CD4-positive, alpha-beta T cell (primary cell): ENCODE data around the gene DEFB132. TPM values are rescaled to one million over a fixed set of nuclear protein-coding genes. Genes with fewer than 3 reads are reported as not detected.

Source experiments
- ATAC-seq: fragments of 200-7000 bp; cut with Tn5 transposase; one replicate; pipeline ENCODE4 v1.10.0; 2022; ENCODE audit warnings: mild to moderate bottlenecking; ENCODE audit not compliant: poor library complexity
- CTCF ChIA-PET: fragments of 350-600 bp; sonication (Branson Sonifier 250); formaldehyde crosslinking; loops from one replicate; lab custom pipeline; 2021; ENCODE audit warnings: antibody characterized with exemption, inconsistent platforms; lab: Charles Lee
- POLR2A ChIA-PET: fragments of 350-600 bp; sonication (Branson Sonifier 250); formaldehyde crosslinking; loops from one replicate; lab custom pipeline; 2021; ENCODE audit warnings: antibody characterized with exemption, inconsistent platforms; lab: Charles Lee
- DNase-seq, 14 experiments: peaks; one replicate each; pipeline ENCODE4 v3.0.0-alpha.2; 2013 to 2020; ENCODE audit warnings: mixed read lengths in 2 of 14
- H3K27ac ChIP-seq, 2 donors: one replicate each; pipeline versions ENCODE4 v1.5.1 to v1.7.0; 2013; ENCODE audit warnings: low read length in 2 of 2, low read depth in 1 of 2, mild to moderate bottlenecking in 1 of 2
- H3K27me3 ChIP-seq, 2 experiments: 1 replicate in 1 of 2; 2 replicates in 1 of 2; pipeline versions ENCODE4 v1.6.1 to v1.7.0; 2013; ENCODE audit warnings: low read length in 2 of 2, control low read depth in 1 of 2, mild to moderate bottlenecking in 1 of 2, moderate library complexity in 1 of 2; ENCODE audit not compliant: insufficient read depth in 2 of 2, control insufficient read depth in 1 of 2
- H3K36me3 ChIP-seq: one replicate; pipeline ENCODE4 v1.6.1; 2013; ENCODE audit warnings: low read length, control low read depth; ENCODE audit not compliant: insufficient read depth
- H3K4me1 ChIP-seq: one replicate; pipeline ENCODE4 v1.6.1; 2013; ENCODE audit warnings: low read length, control low read depth; ENCODE audit not compliant: insufficient read depth
- H3K4me3 ChIP-seq: one replicate; pipeline ENCODE4 v1.5.1; 2013; ENCODE audit warnings: mild to moderate bottlenecking, low read length, moderate library complexity
- H3K9me3 ChIP-seq, 2 experiments: 1 replicate in 1 of 2; 2 replicates in 1 of 2; pipeline versions ENCODE4 v1.6.1 to v1.7.0; 2013; ENCODE audit warnings: low read length in 2 of 2, mild to moderate bottlenecking in 2 of 2, control low read depth in 1 of 2, moderate library complexity in 1 of 2; ENCODE audit not compliant: control insufficient read depth in 1 of 2, insufficient read depth in 1 of 2
- H3K27ac Mint-ChIP-seq: one replicate; pipeline ENCODE4 v1.8.0; 2020; ENCODE audit warnings: mixed read lengths
- H3K27me3 Mint-ChIP-seq: one replicate; pipeline ENCODE4 v1.8.0; 2021; ENCODE audit warnings: mixed read lengths
- H3K36me3 Mint-ChIP-seq: one replicate; pipeline ENCODE4 v1.8.0; 2021; ENCODE audit warnings: low read depth, mixed read lengths
- H3K4me1 Mint-ChIP-seq: one replicate; pipeline ENCODE4 v1.8.0; 2021; ENCODE audit warnings: low read depth, mixed read lengths
- H3K4me3 Mint-ChIP-seq: one replicate; pipeline ENCODE4 v1.8.0; 2020; ENCODE audit warnings: mild to moderate bottlenecking, mixed read lengths
- H3K9me3 Mint-ChIP-seq: one replicate; pipeline ENCODE4 v1.8.0; 2020; ENCODE audit warnings: mixed read lengths
- intact Hi-C, 2 experiments: fragments of 100-400 bp; cut with DNase I in 1 of 2; cut with micrococcal nuclease in 1 of 2; formaldehyde crosslinking; loops; one replicate each; pipeline versions ENCODE4 v1.15.1 to v1.9.0; 2023 to 2025; cut with DNase I, micrococcal nuclease
- total RNA-seq, 174 experiments: library from RNA in 2 of 174; stranded (reverse) in 2 of 174; gene quantifications; one replicate each; pipeline ENCODE4 v1.2.3 and lab custom pipeline; 2021 to 2026
- TF ChIP-seq, protein P1 (sequence below): fragments of 200-600 bp; IDR thresholded peaks from one replicate; pipeline ENCODE4 v1.8.0; 2022; ENCODE audit warnings: antibody characterized with exemption, mild to moderate bottlenecking

DEFB132 gene
- total RNA-seq, 2 experiments from 2014 or later: not detected

DNA sequence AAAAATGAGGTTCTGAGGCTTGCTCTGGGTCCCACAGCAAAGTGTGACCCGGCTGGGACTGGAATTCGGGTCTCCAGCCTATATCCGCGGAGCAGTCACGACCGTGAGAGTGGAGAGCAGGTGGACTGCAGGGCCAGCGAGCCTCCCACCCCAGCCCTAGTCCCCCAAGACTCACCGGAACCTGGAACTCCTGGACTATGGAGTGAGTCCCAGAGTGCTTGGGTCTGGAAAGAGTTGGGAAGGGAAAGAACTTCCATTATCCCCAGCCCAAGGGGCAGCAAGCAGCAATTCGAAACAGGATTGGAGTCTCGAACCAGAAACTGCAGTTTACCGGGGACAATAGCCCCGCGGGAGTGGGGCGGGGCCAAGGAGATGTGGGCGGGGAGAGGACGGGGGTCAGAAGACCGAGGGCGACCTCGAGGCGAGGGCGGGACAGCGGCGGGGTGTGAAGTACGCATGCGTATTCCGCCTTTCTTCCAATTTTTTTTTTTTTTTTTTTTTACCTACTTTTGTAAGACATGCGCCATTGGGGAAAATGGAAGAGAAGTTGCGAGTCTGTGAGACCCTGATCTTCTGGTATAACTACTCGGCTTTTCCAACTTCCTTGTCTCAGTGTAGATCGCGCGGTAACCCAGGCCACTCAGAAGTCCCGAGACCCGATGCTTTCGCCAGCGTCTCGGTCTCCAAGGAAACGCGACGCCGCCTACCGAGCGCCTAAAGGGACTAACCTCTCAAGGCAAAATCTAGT lies 32.7 kb downstream of the DEFB132 start, which contains the start of gene C20orf96:
Gene C20orf96, minus strand, starts transcription at position 667 of the 748 bp plus-strand sequence. Its CDS starts 140 bp downstream, at position 527.
- Mint-ChIP-seq H3K4me1 (peaks cover 6% of the 10 kb centered on the region), H3K36me3 (no peaks in the 10 kb centered on the region), H3K4me3 (no peak within 1 kb of the TSS), H3K27me3 (no peaks in the 10 kb centered on the region), H3K9me3 (no peaks in the 10 kb centered on the region), H3K27ac (no peak within 1 kb of the TSS)
- Histone ChIP-seq H3K36me3 (no peaks in the 10 kb centered on the region), H3K27me3 (no peaks in the 10 kb centered on the region), H3K4me1 (peaks cover 21% of the 10 kb centered on the region), H3K4me3 (peak within 1 kb of the TSS; percentile 58), H3K9me3 (no peaks in the 10 kb centered on the region), H3K27ac (peak within 1 kb of the TSS in 1 of 2 donors; percentile 5)
- DNase-seq (peak; percentile 67 to 94 (median 81)), ATAC-seq (peak; percentile 87)
- intact Hi-C loops: loop anchor here in 1 of 2 experiments (1.0 kb wide), 1 partner anchor 40 kb away; no protein-coding TSS in a partner anchor
- POLR2A ChIA-PET: no interaction called here
- CTCF ChIA-PET: no interaction called here
- TF ChIP-seq, protein P1, sequence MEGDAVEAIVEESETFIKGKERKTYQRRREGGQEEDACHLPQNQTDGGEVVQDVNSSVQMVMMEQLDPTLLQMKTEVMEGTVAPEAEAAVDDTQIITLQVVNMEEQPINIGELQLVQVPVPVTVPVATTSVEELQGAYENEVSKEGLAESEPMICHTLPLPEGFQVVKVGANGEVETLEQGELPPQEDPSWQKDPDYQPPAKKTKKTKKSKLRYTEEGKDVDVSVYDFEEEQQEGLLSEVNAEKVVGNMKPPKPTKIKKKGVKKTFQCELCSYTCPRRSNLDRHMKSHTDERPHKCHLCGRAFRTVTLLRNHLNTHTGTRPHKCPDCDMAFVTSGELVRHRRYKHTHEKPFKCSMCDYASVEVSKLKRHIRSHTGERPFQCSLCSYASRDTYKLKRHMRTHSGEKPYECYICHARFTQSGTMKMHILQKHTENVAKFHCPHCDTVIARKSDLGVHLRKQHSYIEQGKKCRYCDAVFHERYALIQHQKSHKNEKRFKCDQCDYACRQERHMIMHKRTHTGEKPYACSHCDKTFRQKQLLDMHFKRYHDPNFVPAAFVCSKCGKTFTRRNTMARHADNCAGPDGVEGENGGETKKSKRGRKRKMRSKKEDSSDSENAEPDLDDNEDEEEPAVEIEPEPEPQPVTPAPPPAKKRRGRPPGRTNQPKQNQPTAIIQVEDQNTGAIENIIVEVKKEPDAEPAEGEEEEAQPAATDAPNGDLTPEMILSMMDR: peak; percentile 40

DNA sequence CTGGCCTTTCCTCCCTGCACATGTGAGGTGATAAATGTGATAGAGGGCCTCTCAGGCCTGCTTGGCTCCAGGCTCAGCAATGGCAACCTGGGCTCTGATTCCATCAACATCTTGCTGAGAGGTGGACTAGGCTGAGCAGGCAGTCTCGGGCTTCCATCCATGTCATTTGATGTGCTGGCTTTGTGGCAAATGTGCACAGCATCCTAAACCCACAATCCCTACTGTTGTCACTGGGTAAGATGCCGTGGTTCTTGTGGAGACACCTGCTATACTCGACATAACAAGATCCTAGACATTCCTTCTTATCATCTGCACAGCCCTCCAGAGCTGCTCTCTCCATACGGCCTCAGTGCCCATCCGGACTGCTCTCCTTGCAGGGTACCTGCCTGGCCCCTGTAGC lies 37.1 kb downstream of the DEFB132 start:
- no peaks in the 10 kb centered on the region for H3K27me3 Mint-ChIP-seq
- POLR2A ChIA-PET: interaction anchor here (1.3 kb wide), 1 partner anchor 29 kb away, joined by 4 read pairs; no protein-coding TSS in a partner anchor
- intact Hi-C loops: loop anchor here in 1 of 2 experiments (5.0 kb wide), 1 partner anchor 248 kb away; the partner anchor contains the start of gene CSNK2A1
- ATAC-seq: no peak
- peaks cover 38% of the 10 kb centered on the region for H3K4me1 ChIP-seq
- H3K27me3 ChIP-seq: no peaks in the 10 kb centered on the region
- no peak for DNase-seq
- no peaks in the 10 kb centered on the region for H3K9me3 Mint-ChIP-seq
- CTCF ChIA-PET: interaction anchor here (0.9 to 2.2 kb wide), 2 partner anchors 28 to 36 kb away, joined by 3 to 6 read pairs; no protein-coding TSS in a partner anchor
- TF ChIP-seq, protein P1: no peak
- peaks cover 40% of the 10 kb centered on the region for H3K4me1 Mint-ChIP-seq
- H3K36me3 ChIP-seq: peaks cover 4% of the 10 kb centered on the region
- no peaks in the 10 kb centered on the region for H3K9me3 ChIP-seq
- H3K4me3 Mint-ChIP-seq: peak overlapping the region; percentile 27
- no peak overlapping the region for H3K27ac Mint-ChIP-seq
- H3K27ac ChIP-seq: no peak overlapping the region
- peaks cover 22% of the 10 kb centered on the region for H3K36me3 Mint-ChIP-seq
- no peak overlapping the region for H3K4me3 ChIP-seq

DNA sequence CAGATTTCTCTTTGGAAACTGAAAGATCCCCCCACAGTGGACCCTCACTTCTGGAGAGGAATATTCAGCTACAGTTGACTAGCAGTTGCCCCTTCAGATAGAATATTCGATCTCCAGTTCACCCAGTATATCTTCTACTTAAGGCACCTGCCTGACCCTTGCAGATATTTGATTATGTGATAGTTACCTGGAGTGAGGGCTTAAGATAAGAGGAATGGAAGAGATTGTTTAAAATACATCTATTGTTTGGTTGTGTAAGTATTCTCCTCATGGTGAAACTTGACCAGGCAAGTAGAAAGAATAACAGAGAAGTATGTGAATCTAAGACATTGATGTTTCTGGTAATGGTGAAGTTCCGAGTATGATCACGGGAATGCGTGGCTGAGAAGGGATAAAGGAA lies 38.3 kb downstream of the DEFB132 start:
- H3K4me3 Mint-ChIP-seq: peak overlapping the region; percentile 80
- CTCF ChIA-PET: interaction anchor here (2.6 kb wide), 1 partner anchor 35 kb away, joined by 20 read pairs; no protein-coding TSS in a partner anchor
- Histone ChIP-seq H3K9me3 (no peaks in the 10 kb centered on the region), H3K4me1 (peaks cover 38% of the 10 kb centered on the region), H3K36me3 (peaks cover 15% of the 10 kb centered on the region), H3K27me3 (no peaks in the 10 kb centered on the region), H3K4me3 (no peak overlapping the region), H3K27ac (no peak overlapping the region)
- no peaks in the 10 kb centered on the region for H3K9me3 Mint-ChIP-seq
- peaks cover 26% of the 10 kb centered on the region for H3K36me3 Mint-ChIP-seq
- H3K4me1 Mint-ChIP-seq: peaks cover 44% of the 10 kb centered on the region
- H3K27me3 Mint-ChIP-seq: no peaks in the 10 kb centered on the region
- DNase-seq (no peak), ATAC-seq (no peak)
- POLR2A ChIA-PET: interaction anchor here (3.5 to 6.2 kb wide), 2 partner anchors 28 to 34 kb away, joined by 20 to 114 read pairs; partner anchors contain the start of gene SOX12
- intact Hi-C loops: loop anchor here in 1 of 2 experiments (5.0 kb wide), 1 partner anchor 246 kb away; the partner anchor contains the start of gene CSNK2A1
- TF ChIP-seq, protein P1: no peak
- H3K27ac Mint-ChIP-seq: peak overlapping the region; percentile 65
